AG20443 (cell line): ENCODE results near the gene RAB11FIP3.
"Not testable (repeated sequence)": the region's sequence is repeated elsewhere in the genome, so short reads cannot be mapped to it uniquely, and the experiment has no call there.

Experiments used
- DNase-seq: peaks from one replicate; pipeline ENCODE4 v3.0.0; 2012; ENCODE audit warnings: low spot score, mixed read lengths

RAB11FIP3 gene, protein sequence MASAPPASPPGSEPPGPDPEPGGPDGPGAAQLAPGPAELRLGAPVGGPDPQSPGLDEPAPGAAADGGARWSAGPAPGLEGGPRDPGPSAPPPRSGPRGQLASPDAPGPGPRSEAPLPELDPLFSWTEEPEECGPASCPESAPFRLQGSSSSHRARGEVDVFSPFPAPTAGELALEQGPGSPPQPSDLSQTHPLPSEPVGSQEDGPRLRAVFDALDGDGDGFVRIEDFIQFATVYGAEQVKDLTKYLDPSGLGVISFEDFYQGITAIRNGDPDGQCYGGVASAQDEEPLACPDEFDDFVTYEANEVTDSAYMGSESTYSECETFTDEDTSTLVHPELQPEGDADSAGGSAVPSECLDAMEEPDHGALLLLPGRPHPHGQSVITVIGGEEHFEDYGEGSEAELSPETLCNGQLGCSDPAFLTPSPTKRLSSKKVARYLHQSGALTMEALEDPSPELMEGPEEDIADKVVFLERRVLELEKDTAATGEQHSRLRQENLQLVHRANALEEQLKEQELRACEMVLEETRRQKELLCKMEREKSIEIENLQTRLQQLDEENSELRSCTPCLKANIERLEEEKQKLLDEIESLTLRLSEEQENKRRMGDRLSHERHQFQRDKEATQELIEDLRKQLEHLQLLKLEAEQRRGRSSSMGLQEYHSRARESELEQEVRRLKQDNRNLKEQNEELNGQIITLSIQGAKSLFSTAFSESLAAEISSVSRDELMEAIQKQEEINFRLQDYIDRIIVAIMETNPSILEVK

DNA sequence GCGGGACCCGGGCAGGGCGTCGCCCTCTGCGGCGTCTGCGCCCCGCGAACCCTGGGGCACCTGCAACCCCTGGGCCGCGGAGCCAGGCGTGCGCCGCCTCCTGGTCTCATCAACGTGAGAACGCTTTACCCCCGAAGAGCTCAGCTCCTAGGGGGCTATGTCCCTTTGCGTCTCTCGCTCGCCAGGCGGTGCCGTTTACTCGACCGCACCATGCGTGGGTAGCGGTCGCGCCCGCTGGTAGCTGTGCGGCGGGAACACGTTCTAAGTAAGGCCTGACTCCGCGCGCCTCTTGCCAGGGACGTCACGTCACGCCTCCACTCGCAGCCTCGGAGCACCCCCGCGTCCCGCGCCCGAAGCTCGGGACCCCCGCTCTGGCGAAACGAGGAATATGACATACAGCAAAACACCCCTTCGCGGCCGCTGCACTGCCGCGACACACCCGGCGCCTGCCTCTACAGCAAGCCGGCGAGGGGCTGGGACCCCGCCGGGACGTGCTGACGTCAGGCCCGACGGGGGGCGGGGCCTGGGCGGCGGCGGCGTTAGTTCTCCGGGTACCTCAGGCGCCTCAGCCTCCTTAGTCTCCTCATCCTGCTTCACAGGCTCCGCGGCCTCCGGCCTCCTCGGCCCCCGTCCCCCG, at the start of gene RAB11FIP3:
Gene RAB11FIP3 (plus strand): TSS at position 568 of the 637 bp plus-strand sequence. CDS start 358 bp downstream, outside the sequence.
- peak; percentile 88 for DNase-seq

DNA sequence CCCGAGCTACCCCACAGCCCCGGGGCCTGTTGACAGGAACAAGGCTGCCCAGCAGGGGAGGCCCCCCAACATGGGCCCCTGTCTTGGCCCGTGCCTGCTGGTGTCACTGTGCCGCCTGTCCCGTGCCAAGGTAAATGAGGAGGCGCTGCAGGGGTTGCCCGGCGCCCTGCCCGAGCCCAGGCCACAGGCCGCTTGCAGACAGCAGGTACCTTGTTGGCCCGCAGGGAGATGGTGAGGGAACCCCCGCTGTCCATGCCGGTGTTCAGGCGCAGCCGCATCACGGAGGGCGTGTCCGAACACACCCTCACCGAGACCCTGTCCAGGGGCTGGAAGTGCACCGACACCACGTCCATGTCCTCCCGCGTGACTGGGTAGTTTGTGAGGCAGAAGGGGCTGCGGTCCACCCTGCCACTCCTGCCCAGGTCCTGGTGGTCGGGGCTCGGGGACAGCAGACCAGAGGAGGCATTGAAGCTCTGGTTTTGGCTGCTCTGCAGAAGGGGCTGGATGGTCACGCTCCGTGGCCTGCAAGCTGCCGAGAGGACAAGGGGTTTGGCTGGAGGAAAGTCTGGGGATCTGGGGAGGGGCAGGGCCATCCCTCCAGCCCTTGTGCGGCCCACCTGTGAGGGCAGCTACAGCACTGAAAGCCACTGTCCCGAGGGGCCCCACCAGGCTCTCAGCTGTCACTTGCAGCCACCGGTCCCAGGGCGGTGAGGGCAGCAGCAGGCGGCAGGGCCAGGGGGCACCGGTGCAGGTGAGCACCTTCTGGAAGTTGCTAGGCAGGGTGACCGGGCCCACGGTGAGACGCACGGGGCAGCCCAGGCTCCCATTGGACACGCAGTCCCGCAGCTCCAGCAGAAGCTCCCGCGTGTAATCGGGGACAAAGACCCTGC, 49.3 kb upstream of the RAB11FIP3 start:
- DNase-seq, result no peak

DNA sequence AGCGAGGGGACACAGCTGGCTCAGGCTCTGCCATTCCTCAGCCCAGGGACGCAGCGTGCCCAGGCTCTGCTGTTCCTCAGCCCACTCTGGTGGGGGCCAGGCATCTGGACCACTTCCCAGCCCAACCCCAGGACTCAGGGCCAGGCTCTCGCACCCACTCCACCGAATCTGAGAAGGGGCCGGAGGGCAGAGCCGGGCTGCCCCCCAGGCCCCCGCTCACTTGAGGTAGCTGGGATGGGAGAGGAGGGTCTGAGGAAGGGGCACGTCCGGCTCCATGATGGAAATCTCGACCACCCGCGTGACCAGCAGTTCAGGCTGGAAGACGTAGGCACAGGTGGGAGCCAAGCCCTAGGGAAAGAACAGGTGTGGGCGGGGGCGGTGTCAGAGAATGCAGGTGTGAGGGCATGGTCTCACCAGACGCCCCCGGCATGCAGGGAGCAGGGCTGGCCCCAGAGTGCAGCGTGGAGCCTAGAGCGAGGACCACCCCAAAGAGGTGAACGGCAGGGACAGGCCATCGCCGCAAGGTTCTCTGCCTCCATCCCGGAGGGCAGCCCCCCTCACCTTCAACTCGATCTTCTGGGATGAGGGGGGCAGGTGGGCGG, 48.5 kb upstream of the RAB11FIP3 start:
- DNase-seq, result no peak

DNA sequence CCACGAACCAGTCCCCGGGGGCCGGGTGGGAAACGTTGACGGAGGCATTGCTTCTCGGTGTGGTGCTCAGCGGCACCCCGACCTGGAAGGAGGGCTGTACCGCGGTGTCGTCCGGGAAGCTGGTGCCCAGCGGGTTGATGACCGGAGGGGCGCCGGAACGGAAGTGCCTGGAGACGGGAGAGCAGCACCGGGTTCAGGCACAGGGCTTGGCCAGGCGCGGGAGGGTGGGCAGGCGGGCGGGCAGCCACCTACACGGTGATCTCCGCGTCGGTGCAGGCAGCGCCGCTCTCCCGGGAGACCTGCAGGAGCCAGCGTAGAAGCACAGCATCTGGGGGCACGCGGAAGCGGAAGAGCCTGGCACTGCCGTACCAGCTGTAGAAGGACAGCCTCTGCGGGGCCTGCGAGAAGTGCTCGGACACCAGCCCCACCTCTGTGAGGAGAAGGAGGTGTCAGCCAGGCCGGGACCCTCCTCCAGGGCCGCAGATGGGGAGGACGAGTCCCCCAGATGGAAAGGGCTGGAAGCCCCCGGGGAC, 48.0 kb upstream of the RAB11FIP3 start:
- no peak for DNase-seq

DNA sequence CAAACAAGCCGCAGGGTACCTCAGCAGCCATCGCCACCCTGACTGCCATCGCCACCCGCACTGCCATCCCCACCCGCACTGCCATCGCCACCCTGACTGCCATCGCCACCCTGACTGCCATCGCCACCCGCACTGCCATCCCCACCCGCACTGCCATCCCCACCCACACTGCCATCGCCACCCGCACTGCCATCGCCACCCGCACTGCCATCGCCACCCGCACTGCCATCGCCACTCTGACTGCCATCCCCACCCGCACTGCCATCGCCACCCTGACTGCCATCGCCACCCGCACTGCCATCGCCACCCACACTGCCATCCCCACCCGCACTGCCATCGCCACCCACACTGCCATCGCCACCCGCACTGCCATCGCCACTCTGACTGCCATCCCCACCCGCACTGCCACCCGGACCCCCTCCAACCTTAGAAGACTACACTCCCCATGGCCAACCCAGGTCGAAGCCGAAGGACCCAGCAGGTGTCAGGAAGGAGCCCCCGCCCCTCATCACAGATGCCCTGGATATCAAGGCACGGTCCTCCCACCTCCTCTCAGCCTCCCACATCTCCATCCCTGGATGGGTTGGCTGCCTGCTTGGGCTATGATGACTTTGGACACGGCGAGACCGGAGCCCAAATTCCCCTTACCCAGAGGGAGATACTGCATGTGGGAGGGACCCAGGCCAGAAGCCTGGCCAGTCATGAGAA, 47.2 kb upstream of the RAB11FIP3 start:
- not testable (repeated sequence) for DNase-seq

DNA sequence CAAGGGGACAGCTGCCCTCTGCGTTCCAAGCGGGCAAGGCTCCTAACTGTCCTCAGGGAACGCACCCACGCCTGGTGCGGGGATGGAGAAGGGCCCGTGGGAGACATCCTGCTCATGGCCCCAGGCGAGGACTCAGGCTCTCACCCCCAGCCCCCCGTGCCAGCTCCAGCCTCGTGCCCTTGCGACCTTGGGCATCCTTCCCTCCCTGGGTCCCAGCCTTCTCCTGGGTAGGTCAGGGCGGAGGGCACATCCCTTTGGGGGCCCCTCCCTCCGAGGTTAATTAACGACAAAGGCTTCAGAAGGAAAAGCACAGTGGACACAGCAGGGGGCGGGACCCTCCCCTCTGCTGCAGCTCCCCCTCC, 46.6 kb upstream of the RAB11FIP3 start:
- DNase-seq, result no peak

DNA sequence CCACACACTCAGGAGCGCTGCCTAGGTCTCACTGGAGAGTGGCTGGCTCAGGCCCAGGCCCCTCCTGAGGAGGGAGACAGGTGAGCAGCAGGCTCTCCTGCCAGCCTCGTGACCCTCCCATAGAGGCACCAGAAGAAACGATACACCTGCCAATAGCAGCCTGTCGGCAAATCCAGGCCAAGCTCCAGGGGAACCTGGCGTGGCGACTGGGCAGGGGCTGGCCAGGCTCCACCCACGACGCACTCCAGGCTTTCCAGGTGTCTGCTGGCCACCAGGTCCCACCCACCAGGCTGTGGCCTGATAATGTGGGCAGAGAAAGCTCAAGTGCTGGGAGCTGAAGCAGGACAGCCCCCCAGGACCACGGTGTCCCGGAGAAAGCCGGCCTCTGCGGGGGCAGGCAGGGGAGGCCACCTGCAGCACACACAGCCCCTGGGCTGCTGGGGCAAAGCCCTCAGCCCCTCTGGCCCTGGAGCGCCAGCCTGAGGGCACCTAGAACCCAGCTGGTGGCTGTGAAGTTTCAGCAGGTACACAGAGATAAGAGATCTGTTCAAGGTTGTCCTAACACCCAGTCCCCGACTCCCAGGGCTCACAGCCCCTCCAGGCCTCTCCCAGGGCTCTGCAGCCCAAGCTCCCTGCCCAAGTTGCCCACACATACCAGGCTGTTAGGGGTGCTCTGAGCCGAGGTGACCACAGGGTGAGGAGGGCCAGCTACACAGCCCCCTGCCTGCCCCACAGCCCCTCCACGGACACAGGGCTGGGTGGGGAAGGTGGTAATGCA, 46.1 kb upstream of the RAB11FIP3 start:
- DNase-seq, result no peak

DNA sequence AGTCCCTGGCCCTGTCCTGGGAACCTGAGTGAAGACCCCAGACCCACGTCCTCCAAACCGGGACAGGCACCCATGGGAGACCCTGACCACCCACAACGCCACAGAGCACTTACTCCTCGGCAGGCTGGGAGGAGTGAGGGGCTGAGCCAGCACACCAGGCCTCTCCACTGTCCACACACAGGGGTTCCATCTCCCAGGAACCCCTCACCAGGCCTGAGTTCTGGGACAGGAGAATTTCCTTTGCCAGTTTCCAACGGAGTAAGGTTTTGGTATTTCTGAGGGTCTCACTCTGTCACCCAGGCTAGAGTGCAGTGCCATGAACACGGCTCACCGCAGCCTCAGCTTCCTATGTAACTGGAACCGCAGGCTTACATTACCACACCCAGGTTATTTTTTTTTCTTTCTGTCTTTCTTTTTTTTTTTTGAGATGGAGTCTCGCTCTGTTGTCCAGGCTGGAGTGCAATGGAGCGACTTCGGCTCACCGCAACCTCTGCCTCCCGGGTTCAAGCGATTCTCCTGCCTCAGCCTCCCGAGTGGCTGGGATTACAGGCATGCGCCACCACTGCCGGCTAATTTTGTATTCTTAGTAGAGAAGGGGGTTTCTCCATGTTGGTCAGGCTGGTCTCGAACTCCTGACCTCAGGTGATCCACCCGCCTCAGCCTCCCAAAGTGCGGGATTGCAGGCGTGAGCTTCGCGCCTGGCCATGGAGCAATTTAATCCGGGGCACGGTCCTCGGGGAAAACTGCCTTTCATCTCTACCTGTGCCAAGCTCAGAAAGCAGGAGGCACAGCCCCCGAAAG, 45.3 kb upstream of the RAB11FIP3 start:
- DNase-seq, result no peak

DNA sequence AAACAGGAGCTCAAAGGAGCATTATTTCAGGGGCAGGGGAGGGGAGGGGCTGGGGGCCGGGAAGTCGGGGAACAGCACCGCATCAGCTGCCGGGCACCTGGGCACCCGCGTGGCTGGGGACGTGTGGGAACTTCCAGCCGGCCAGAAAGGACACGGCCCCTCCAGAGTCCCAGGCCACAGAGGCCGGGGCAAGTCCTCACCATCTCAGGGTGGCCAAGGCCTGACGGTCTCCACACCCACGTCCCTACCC, 44.8 kb upstream of the RAB11FIP3 start:
- DNase-seq, result peak; percentile 39

DNA sequence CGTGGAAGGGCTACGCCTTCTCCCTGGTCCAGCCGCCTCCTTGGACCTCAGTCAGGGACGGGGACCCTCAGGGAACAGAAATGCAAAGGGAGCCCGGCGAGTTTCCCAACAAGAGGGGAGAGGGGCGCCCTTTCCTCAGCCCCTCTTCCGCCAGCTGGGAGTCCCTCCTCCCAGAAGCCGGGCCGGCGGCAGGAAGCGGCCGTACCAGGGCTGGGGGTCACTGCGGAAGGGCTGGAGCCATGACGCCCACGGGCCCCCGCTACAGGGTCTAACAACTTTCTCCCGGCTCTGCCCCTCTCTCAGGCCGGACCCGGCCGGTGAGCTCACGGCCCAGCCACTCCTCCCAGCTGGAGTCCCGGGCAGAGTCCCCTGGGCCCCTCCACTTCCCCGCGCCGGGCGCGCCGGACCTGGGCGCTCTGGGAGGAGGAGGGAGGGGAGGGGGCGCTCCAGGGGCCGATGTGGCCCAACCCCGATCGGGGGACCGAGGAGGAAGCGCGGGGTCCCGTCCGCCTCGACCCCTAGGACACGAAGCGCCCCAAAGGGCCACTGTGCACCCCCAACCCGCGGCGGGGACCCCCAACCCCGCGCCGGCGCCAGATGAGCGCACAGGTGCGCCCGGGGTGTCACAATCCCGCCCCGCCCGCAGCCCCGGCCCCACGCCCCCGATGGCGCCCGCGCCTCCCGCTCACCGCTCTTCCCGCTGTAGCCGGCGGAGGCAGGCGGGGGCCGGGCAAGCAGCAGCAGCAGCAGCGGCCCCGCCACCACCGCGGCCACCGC, 44.2 kb upstream of the RAB11FIP3 start:
- DNase-seq, result peak; percentile 42

DNA sequence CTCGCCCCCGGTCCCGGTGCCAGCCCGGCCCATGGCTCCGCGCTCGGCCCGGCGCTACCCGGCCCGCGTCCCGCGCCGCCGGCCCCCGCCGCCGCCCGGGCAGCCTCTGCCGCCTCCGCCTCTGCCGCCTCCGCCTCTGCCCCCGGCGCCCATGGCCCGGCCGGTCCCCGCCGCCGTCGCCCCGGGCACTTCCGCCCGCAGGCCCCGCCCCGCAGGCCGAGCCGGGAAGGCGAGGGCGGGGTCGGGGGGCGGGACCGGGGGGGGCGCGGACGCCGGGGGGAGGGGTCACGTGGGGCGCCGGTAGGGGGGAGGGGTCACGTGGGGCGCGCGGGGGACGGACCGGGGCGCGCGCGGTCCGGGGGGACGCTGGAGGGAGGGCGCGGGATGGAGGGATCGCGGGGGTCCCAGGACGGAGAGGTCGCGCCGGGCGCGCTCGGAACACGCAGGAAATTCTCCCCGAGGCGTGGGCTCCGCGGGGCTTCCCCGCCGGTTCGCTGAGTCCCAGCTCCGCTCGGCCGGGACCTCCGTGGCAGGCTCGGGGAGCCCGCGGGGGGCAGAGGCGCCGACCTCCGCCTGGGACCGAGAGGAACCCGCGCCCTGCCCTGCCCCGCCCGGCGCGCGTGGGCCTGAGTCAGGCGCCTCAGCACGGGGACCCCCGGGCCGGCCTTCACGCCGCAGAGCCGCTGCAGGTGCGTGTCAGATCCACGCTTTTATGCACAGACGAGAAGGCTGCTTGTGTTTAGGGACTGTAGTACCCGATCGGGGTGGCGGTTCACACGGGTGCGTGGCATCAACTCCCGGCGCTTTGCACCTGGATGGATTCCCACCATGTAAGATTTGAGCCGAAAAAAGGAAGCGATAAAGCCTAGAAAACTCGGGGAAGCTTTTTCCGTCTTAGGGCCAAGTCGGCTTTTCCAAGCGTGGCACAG, 43.4 kb upstream of the RAB11FIP3 start, which contains the start of gene PGAP6:
Gene PGAP6 (minus strand): TSS at position 190 of the 929 bp plus-strand sequence. CDS start 157 bp downstream, at position 33.
- DNase-seq, result peak; percentile 96

DNA sequence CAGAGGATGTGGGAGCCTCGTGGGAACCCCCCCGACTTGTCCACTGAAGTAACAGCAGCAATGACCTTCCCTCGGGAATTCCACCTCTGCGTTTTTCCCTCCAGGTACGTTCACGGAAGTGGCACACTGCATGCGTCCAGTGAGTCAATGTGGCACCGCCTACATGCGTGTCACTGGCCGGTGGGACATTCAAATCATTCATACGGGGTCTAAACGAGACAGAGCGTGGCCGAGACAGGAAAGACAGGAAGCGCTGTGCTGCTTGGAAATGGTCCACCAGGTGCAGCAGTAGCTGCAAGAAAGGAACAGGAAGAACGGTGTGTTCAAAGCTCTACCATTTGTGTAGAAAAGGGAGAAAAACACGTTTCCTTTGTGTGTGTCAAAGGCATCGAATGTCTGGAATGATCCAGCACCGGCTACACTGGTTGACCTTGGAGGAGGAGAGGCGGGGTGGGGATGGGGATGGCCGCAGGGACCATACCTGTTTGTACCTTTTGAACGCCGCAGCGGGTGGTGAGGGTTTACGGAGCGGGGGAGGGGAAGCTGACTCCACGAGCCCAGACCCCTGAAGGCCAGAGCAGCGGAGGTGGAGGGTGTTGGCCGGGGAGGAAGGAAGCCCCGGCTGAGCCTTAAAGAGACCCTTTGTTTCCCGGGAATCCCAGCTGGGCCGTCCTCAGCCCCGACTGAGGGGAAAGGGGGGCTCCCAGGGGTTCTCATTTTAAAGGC, 42.0 kb upstream of the RAB11FIP3 start:
- no peak for DNase-seq

DNA sequence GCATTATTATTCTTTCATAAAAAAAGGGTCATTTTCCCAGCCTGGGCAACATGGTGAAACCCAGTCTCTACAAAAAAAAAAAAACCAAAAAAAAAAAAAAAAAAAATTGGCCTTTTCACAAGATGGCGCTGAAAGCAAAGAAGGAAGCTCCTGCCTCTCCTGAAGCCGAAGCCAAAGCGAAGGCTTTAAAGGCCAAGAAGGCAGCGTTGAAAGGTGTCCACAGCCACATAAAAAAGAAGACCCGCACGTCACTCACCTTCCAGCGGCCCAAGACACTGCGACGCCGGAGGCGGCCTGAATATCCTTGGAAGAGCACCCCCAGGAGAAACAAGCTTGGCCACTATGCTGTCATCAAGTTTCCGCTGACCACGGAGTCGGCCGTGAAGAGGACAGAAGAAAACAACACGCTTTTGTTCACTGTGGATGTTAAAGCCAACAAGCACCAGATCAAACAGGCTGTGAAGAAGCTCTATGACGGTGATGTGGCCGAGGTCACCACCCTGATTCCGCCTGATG, 38.8 kb upstream of the RAB11FIP3 start:
- no peak for DNase-seq

DNA sequence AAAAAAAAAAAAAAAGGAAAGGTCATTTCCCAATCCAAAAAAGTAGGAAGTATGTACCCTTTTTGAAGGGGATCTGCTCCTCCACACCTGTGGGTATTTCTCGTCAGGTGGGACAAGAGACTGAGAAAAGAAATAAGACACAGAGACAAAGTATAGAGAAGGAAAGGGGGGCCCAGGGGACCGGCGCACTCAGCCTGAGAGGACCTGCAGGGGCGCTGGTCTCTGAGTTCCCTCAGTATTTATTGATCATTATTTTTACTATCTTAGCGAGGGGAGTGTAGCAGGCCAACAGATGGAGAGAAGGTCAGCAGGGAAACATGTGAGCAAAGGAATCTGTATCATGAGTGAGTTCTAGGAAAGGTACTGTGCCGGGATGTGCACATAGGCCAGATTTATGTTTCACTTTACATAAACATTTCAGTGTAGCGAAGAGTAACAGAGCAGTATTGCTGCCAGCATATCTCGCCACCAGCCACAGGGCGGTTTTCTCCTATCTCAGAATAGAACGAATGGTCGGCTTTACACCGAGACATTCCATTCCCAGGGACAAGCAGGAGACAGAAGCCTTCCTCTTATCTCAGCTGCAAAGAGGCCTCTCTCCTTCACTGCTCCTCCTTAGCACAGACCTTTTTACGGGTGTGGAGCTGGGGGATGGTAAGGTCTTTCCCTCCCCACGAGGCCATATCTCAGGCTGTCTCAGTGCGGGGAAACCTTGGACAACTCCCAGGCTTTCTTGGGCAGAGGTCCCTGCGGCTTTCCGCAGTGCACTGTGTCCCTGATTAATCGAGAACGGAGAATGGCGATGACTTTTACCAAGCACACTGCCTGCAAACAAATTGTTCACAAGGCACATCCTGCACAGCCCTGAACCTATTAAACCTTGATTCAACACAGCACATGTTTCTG, 37.4 kb upstream of the RAB11FIP3 start:
- DNase-seq, result not testable (repeated sequence)

DNA sequence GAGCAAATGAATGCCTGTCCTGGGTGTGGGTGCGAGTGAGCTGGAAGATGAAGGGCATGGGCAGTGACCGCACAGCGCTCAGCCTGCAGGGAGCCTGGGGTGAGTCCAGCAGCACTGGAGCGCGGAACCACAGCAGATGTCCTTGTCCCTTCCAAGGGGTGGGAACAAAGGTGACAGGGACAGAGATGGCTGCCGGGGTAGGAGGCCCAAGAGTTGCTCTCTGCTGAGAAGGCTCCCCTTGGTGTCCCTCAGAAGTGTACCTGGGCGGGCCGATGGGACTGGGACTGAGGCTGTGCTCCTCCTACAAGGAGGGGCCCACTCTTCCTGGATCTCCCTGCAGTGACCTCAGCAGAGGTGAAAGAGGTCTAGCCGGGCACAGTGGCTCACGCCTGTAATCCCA, 36.1 kb upstream of the RAB11FIP3 start:
- DNase-seq, result no peak
